Mucosa of descending colon (tissue), 3 donors: ENCODE measurements around the gene PHYKPL. TPM values are rescaled to one million over a fixed set of nuclear protein-coding genes. Genes with fewer than 3 reads are reported as not detected.
A peak's percentile ranks its signal among the peaks of the same experiment; 100 is the strongest.

Experiments used
- ATAC-seq: fragments of 200-7000 bp; cut with Tn5 transposase; one replicate; pipeline ENCODE4 v1.9.1; 2020; ENCODE audit warnings: mild to moderate bottlenecking, moderate library complexity
- DNase-seq, 3 donors: peaks; one replicate each; pipeline ENCODE4 v3.0.0-alpha.2; 2020
- H3K36me3 ChIP-seq: fragments of 200-600 bp; one replicate; pipeline ENCODE4 v1.8.0; 2021; ENCODE audit warnings: low read depth, mild to moderate bottlenecking
- H3K4me1 ChIP-seq: fragments of 200-600 bp; one replicate; pipeline ENCODE4 v1.8.0; 2021; ENCODE audit warnings: low read depth, mild to moderate bottlenecking
- H3K4me3 ChIP-seq: fragments of 200-600 bp; one replicate; pipeline ENCODE4 v1.8.0; 2021; ENCODE audit warnings: mild to moderate bottlenecking
- H3K9me3 ChIP-seq: fragments of 200-600 bp; one replicate; pipeline ENCODE4 v1.8.0; 2021; ENCODE audit warnings: mild to moderate bottlenecking
- CTCF ChIP-seq: fragments of 200-600 bp; IDR thresholded peaks from one replicate; pipeline ENCODE4 v1.8.0; 2022; ENCODE audit warnings: antibody characterized with exemption, mild to moderate bottlenecking
- intact Hi-C, 2 donors: fragments of 100-400 bp; cut with DNase I in 1 of 2; cut with micrococcal nuclease in 1 of 2; formaldehyde crosslinking; loops; one replicate each; pipeline versions ENCODE4 v1.11.0 to v1.11.1; 2022; cut with DNase I, micrococcal nuclease
- total RNA-seq, 3 donors: library from RNA; stranded (reverse); fragmentation: NEBNext Ultra II Directional in 2 of 3; extraction: Animal tissue kit (Norgen Biotek cat#: 25700) in 2 of 3; gene quantifications; one replicate each; pipeline versions ENCODE4 v1.2.1 to v1.2.4, GENCODE V29; 2021 to 2023
- donor health status: DM: no; HTN: no; CAD: no; lungs with moderate emphysema.
- donor health status: DM: no; HTN: no; CAD: no.
- donor health status: DM: no; HTN: yes; CAD: no.

Gene PHYKPL
- total RNA-seq, 3 donors from 2014 or later = 179 to 331 (median 194) TPM

GRCh38 chr5:178186427-178186826, 46.2 kb downstream of the PHYKPL start:
- no peak for TF ChIP-seq CTCF
- intact Hi-C loops = no loop called here
- Histone ChIP-seq H3K9me3 (no peaks in the 10 kb centered on the region), H3K36me3 (no peaks in the 10 kb centered on the region), H3K4me3 (no peak overlapping the region), H3K4me1 (no peaks in the 10 kb centered on the region)
- DNase-seq (no peak), ATAC-seq (no peak)

- no peaks in the 10 kb centered on the region for H3K9me3 ChIP-seq
- TF ChIP-seq CTCF = no peak
- H3K4me3 ChIP-seq = no peak overlapping the region
- peak; percentile 55 for ATAC-seq
- no peak for DNase-seq
- intact Hi-C loops = no loop called here
- H3K36me3 ChIP-seq = no peaks in the 10 kb centered on the region
- H3K4me1 ChIP-seq = no peaks in the 10 kb centered on the region
Observed at GRCh38 chr5:178182158-178182876, 50.3 kb downstream of the PHYKPL start.

- no peaks in the 10 kb centered on the region for H3K36me3 ChIP-seq
- H3K9me3 ChIP-seq = no peaks in the 10 kb centered on the region
- TF ChIP-seq CTCF = no peak
- no peak overlapping the region for H3K4me3 ChIP-seq
- ATAC-seq (no peak), DNase-seq (no peak)
- intact Hi-C loops = no loop called here
- no peaks in the 10 kb centered on the region for H3K4me1 ChIP-seq
Observed at GRCh38 chr5:178180141-178180863, 52.3 kb downstream of the PHYKPL start.

GRCh38 chr5:178177569-178177968, 55.0 kb downstream of the PHYKPL start:
- Histone ChIP-seq H3K4me3 (no peak overlapping the region), H3K4me1 (no peaks in the 10 kb centered on the region), H3K36me3 (no peaks in the 10 kb centered on the region), H3K9me3 (no peaks in the 10 kb centered on the region)
- no peak for TF ChIP-seq CTCF
- intact Hi-C loops = no loop called here
- ATAC-seq (no peak), DNase-seq (no peak)

GRCh38 chr5:178176791-178177190, 55.8 kb downstream of the PHYKPL start:
- Histone ChIP-seq H3K4me1 (no peaks in the 10 kb centered on the region), H3K36me3 (no peaks in the 10 kb centered on the region), H3K4me3 (no peak overlapping the region), H3K9me3 (no peaks in the 10 kb centered on the region)
- intact Hi-C loops = no loop called here
- ATAC-seq (no peak), DNase-seq (no peak)
- no peak for TF ChIP-seq CTCF
